Natural killer cell (primary cell): ENCODE measurements around the gene DDIAS. TPM values are rescaled to one million over a fixed set of nuclear protein-coding genes. Genes with fewer than 3 reads are reported as not detected.

Source experiments
- ATAC-seq, 3 donors: fragments of 150-1000 bp in 2 of 3; fragments of 200-7000 bp in 1 of 3; cut with Tn5 transposase; 1 replicate in 1 of 3; 2 replicates in 2 of 3; pipeline ENCODE4 v1.10.0; 2021; ENCODE audit warnings: mild to moderate bottlenecking in 2 of 3, moderate library complexity in 2 of 3
- DNase-seq, 2 donors: peaks; one replicate each; pipeline versions ENCODE4 v3.0.0 to v3.0.0-alpha.2; 2013 to 2021; ENCODE audit warnings: mixed read lengths in 1 of 2
- H3K27ac ChIP-seq: one replicate; pipeline ENCODE4 v1.5.1; 2013; ENCODE audit warnings: mild to moderate bottlenecking, low read length
- H3K27me3 ChIP-seq: one replicate; pipeline ENCODE4 v1.6.1; 2013; ENCODE audit warnings: low read length; ENCODE audit not compliant: control insufficient read depth, insufficient read depth
- H3K36me3 ChIP-seq: one replicate; pipeline ENCODE4 v1.6.1; 2013; ENCODE audit warnings: low read length; ENCODE audit not compliant: control insufficient read depth, insufficient read depth
- H3K4me1 ChIP-seq: one replicate; pipeline ENCODE4 v1.6.1; 2013; ENCODE audit warnings: low read length; ENCODE audit not compliant: control insufficient read depth, insufficient read depth
- H3K4me3 ChIP-seq: one replicate; pipeline ENCODE4 v1.5.1; 2013; ENCODE audit warnings: low read length
- H3K9me3 ChIP-seq: one replicate; pipeline ENCODE4 v1.6.1; 2013; ENCODE audit warnings: low read length; ENCODE audit not compliant: control insufficient read depth, insufficient read depth
- H3K27ac Mint-ChIP-seq, 2 donors: one replicate each; pipeline ENCODE4 v1.8.0; 2022; ENCODE audit warnings: mild to moderate bottlenecking in 2 of 2, mixed read lengths in 2 of 2, moderate library complexity in 1 of 2
- H3K27me3 Mint-ChIP-seq, 2 donors: one replicate each; pipeline ENCODE4 v1.8.0; 2022; ENCODE audit warnings: low read depth in 2 of 2, mixed read lengths in 2 of 2
- H3K36me3 Mint-ChIP-seq: one replicate; pipeline ENCODE4 v1.8.0; 2022; ENCODE audit warnings: mixed read lengths
- H3K4me1 Mint-ChIP-seq, 2 donors: one replicate each; pipeline ENCODE4 v1.8.0; 2022; ENCODE audit warnings: mixed read lengths in 2 of 2
- H3K4me3 Mint-ChIP-seq: one replicate; pipeline ENCODE4 v1.8.0; 2022; ENCODE audit warnings: mild to moderate bottlenecking, moderate library complexity, mixed read lengths
- H3K9me3 Mint-ChIP-seq, 2 donors: one replicate each; pipeline ENCODE4 v1.8.0; 2022; ENCODE audit warnings: mixed read lengths in 2 of 2
- CTCF ChIP-seq: fragments of 200-600 bp; IDR thresholded peaks from one replicate; pipeline ENCODE4 v1.8.0; 2022; ENCODE audit warnings: antibody characterized with exemption
- WGBS: methylation state at CpG from one replicate; pipeline ENCODE4 v1.1.7; 2013; ENCODE audit warnings: missing lambda C conversion rate; ENCODE audit not compliant: insufficient coverage; 5-methylcytosine and 5-hydroxymethylcytosine counted together
- intact Hi-C: fragments of 100-400 bp; cut with micrococcal nuclease; formaldehyde crosslinking; loops from one replicate; pipeline ENCODE4 v1.14.2; 2022
- total RNA-seq, 4 donors: library from RNA; stranded (reverse); fragments of 120-200 nt in 1 of 4; gene quantifications; one replicate each; pipeline versions ENCODE4 v1.2.3 to v1.2.4, GENCODE V29; 2013 to 2022

Gene DDIAS
- total RNA-seq, 3 donors from 2014 or later (not counting 1 experiment from before 2014, with no cell fraction given), result 0.89 to 2.4 (median 1.8) TPM

- no peaks in the 10 kb centered on the region for H3K9me3 Mint-ChIP-seq
- no peaks in the 10 kb centered on the region for H3K36me3 Mint-ChIP-seq
- H3K4me1 ChIP-seq, result no peaks in the 10 kb centered on the region
- ATAC-seq (no peak), DNase-seq (no peak)
- H3K27me3 Mint-ChIP-seq, result no peaks in the 10 kb centered on the region
- no peaks in the 10 kb centered on the region for H3K36me3 ChIP-seq
- intact Hi-C loops, result no loop called here
- no peaks in the 10 kb centered on the region for H3K9me3 ChIP-seq
- H3K4me3 Mint-ChIP-seq, result no peak overlapping the region
- TF ChIP-seq CTCF, result no peak
- H3K27me3 ChIP-seq, result no peaks in the 10 kb centered on the region
- H3K27ac ChIP-seq, result no peak overlapping the region
- no CpG with 5 or more reads among the region's 3 CpGs for WGBS
- no peak overlapping the region for H3K4me3 ChIP-seq
- H3K27ac Mint-ChIP-seq, result no peak overlapping the region
- peaks cover 6 to 10% of the 10 kb centered on the region in 2 donors for H3K4me1 Mint-ChIP-seq
These were observed 28.7 kb downstream of the DDIAS start for GRCh38 chr11:82930229-82930628.

- TF ChIP-seq CTCF, result no peak
- H3K27me3 Mint-ChIP-seq, result no peaks in the 10 kb centered on the region
- Histone ChIP-seq H3K4me3 (no peak overlapping the region), H3K4me1 (no peaks in the 10 kb centered on the region), H3K27ac (no peak overlapping the region), H3K27me3 (no peaks in the 10 kb centered on the region), H3K36me3 (no peaks in the 10 kb centered on the region), H3K9me3 (no peaks in the 10 kb centered on the region)
- WGBS, result 71% methylated on average over 2 of the region's 2 CpGs
- DNase-seq (no peak), ATAC-seq (no peak)
- H3K4me1 Mint-ChIP-seq, result peaks cover 6 to 10% of the 10 kb centered on the region in 2 donors
- H3K36me3 Mint-ChIP-seq, result no peaks in the 10 kb centered on the region
- no peak overlapping the region for H3K27ac Mint-ChIP-seq
- intact Hi-C loops, result no loop called here
- H3K4me3 Mint-ChIP-seq, result no peak overlapping the region
- no peaks in the 10 kb centered on the region for H3K9me3 Mint-ChIP-seq
These were observed 29.2 kb downstream of the DDIAS start for GRCh38 chr11:82930734-82931133.

DNA sequence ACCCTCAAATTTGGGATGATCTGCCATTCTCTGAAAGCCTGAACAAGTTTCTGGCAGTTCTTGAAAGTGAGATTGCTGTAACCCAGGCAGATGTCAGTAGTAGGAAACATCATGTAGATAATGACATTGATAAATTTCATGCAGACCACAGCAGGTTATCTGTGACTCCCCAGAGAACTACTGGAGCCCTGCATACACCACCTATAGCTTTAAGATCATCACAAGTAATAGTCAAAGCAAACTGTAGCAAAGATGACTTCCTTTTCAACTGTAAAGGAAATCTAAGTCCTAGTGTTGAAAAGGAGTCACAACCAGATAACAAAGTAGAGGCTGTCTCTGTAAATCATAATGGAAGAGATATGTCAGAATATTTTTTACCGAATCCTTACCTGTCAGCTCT lies 31.0 kb downstream of the DDIAS start:
- no peak for TF ChIP-seq CTCF
- no CpG with 5 or more reads among the region's 1 CpG for WGBS

DNA sequence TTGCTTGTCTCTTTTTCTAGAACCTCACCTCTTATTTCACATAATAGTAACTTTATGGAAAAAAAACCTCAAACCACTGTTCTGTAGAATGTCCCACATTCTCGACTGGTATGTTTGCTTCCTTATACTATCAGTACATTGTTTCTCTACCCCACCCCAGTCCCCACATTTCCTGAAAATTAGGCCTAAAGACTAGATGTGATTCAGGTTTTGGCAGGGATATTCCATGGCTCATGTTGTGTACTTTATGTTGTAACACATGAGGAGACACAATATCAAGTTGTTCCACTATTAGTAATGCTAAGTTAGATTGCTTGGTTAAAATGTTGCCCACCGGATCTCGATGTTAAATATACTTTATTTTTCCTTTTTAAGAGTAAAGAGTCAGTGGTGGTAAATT lies 34.7 kb downstream of the DDIAS start:
- Mint-ChIP-seq H3K36me3 (no peaks in the 10 kb centered on the region), H3K4me3 (no peak overlapping the region), H3K27ac (no peak overlapping the region), H3K9me3 (peaks cover 0 to 3% of the 10 kb centered on the region in 2 donors), H3K27me3 (no peaks in the 10 kb centered on the region), H3K4me1 (peaks cover 0 to 10% of the 10 kb centered on the region in 2 donors)
- H3K4me3 ChIP-seq, result no peak overlapping the region
- 67% methylated on average over 1 of the region's 3 CpGs for WGBS
- DNase-seq (no peak), ATAC-seq (no peak)
- no peaks in the 10 kb centered on the region for H3K4me1 ChIP-seq
- intact Hi-C loops, result no loop called here
- H3K27me3 ChIP-seq, result no peaks in the 10 kb centered on the region
- H3K36me3 ChIP-seq, result no peaks in the 10 kb centered on the region
- H3K27ac ChIP-seq, result no peak overlapping the region
- H3K9me3 ChIP-seq, result no peaks in the 10 kb centered on the region
- no peak for TF ChIP-seq CTCF

More for the DNA sequence above, 31.0 kb downstream of the DDIAS start:
- no peaks in the 10 kb centered on the region for H3K27me3 Mint-ChIP-seq
- H3K36me3 ChIP-seq, result no peaks in the 10 kb centered on the region
- no peak overlapping the region for H3K4me3 Mint-ChIP-seq
- ATAC-seq, result no peak
- DNase-seq, result no peak
- no peaks in the 10 kb centered on the region for H3K9me3 ChIP-seq
- H3K27me3 ChIP-seq, result no peaks in the 10 kb centered on the region
- H3K4me1 Mint-ChIP-seq, result peaks cover under 1 to 5% of the 10 kb centered on the region in 2 donors
- no peak overlapping the region for H3K4me3 ChIP-seq
- H3K27ac Mint-ChIP-seq, result peak overlapping the region in 1 of 2 donors; percentile 22
- no peak overlapping the region for H3K27ac ChIP-seq
- no peaks in the 10 kb centered on the region for H3K4me1 ChIP-seq
- intact Hi-C loops, result no loop called here
- no peaks in the 10 kb centered on the region for H3K9me3 Mint-ChIP-seq
- H3K36me3 Mint-ChIP-seq, result no peaks in the 10 kb centered on the region
